Stomach smooth muscle (tissue), 2 donors: ENCODE measurements around the gene C11orf86.
"Not testable (repeated sequence)": the region's sequence is repeated elsewhere in the genome, so short reads cannot be mapped to it uniquely, and the experiment has no call there.

ENCODE experiments used
- H3K27ac ChIP-seq: one replicate; pipeline ENCODE4 v1.7.0; 2013; ENCODE audit warnings: mild to moderate bottlenecking, low read length, inconsistent platforms
- H3K27me3 ChIP-seq, 2 donors: one replicate each; pipeline ENCODE4 v1.7.0; 2013; ENCODE audit warnings: low read length in 2 of 2; ENCODE audit not compliant: insufficient read depth in 2 of 2, control insufficient read depth in 1 of 2
- H3K36me3 ChIP-seq, 2 donors: one replicate each; pipeline ENCODE4 v1.7.0; 2013; ENCODE audit warnings: low read length in 2 of 2; ENCODE audit not compliant: control insufficient read depth in 2 of 2, insufficient read depth in 2 of 2
- H3K4me1 ChIP-seq: one replicate; pipeline ENCODE4 v1.7.0; 2013; ENCODE audit warnings: low read length; ENCODE audit not compliant: control insufficient read depth, insufficient read depth
- H3K4me3 ChIP-seq, 2 donors: one replicate each; pipeline ENCODE4 v1.7.0; 2013; ENCODE audit warnings: low read length in 2 of 2
- H3K9ac ChIP-seq, 2 donors: one replicate each; pipeline ENCODE4 v1.7.0; 2013; ENCODE audit warnings: low read length in 2 of 2, mild to moderate bottlenecking in 1 of 2
- H3K9me3 ChIP-seq, 2 donors: one replicate each; pipeline ENCODE4 v1.7.0; 2013; ENCODE audit warnings: low read length in 2 of 2; ENCODE audit not compliant: control insufficient read depth in 2 of 2
- donor health status: healthy.
- donor health status: Pancreatic carcinoma.

C11orf86 gene

GRCh38 chr11:66989360-66989759, 14.3 kb downstream of the C11orf86 start:
- not testable (repeated sequence) for H3K9ac ChIP-seq, H3K36me3 ChIP-seq, H3K27me3 ChIP-seq, H3K27ac ChIP-seq, H3K4me1 ChIP-seq, H3K4me3 ChIP-seq, H3K9me3 ChIP-seq

GRCh38 chr11:66992041-66992440, 16.9 kb downstream of the C11orf86 start:
- H3K27ac ChIP-seq, result no peak overlapping the region
- H3K9me3 ChIP-seq, result no peaks in the 10 kb centered on the region
- H3K36me3 ChIP-seq, result no peaks in the 10 kb centered on the region
- no peak overlapping the region for H3K4me3 ChIP-seq
- peaks cover 0 to 2% of the 10 kb centered on the region in 2 donors for H3K27me3 ChIP-seq
- no peak overlapping the region for H3K9ac ChIP-seq
- H3K4me1 ChIP-seq, result no peaks in the 10 kb centered on the region

- Histone ChIP-seq H3K4me3 (no peak overlapping the region), H3K4me1 (no peaks in the 10 kb centered on the region)
These were observed 21.6 kb downstream of the C11orf86 start for GRCh38 chr11:66996609-66997273.

GRCh38 chr11:66999555-66999954, 24.5 kb downstream of the C11orf86 start:
- Histone ChIP-seq H3K9ac (no peak overlapping the region), H3K27me3 (peaks cover 0 to 2% of the 10 kb centered on the region in 2 donors), H3K4me3 (no peak overlapping the region), H3K27ac (no peak overlapping the region), H3K9me3 (no peaks in the 10 kb centered on the region), H3K4me1 (no peaks in the 10 kb centered on the region), H3K36me3 (no peaks in the 10 kb centered on the region)

More at GRCh38 chr11:66996609-66997273, 21.6 kb downstream of the C11orf86 start:
- peaks cover 0 to 2% of the 10 kb centered on the region in 2 donors for H3K27me3 ChIP-seq
- H3K36me3 ChIP-seq, result no peaks in the 10 kb centered on the region
- no peak overlapping the region for H3K9ac ChIP-seq
- no peak overlapping the region for H3K27ac ChIP-seq
- no peaks in the 10 kb centered on the region for H3K9me3 ChIP-seq

DNA sequence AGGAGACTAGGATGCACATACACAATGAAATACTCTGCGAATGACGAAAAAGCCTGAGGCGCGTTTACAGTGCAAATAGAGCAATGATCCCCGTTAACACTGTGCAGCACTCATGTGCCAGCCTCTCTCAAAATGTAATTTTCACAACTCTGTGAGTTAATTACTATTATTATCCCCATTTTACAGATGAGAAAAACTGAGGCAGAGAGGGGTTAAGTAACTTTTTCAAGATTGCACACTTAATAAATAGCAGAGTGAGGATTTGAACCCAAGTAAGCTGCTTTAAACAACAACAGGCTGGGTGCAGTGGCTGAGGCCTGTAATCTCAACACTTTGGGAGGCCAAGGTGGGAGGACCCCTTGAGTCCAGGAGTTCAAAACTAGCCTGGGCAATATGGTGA, 26.2 kb downstream of the C11orf86 start:
- no peaks in the 10 kb centered on the region for H3K9me3 ChIP-seq
- no peak overlapping the region for H3K27ac ChIP-seq
- H3K27me3 ChIP-seq, result no peaks in the 10 kb centered on the region
- no peak overlapping the region for H3K9ac ChIP-seq
- H3K4me1 ChIP-seq, result no peaks in the 10 kb centered on the region
- H3K36me3 ChIP-seq, result no peaks in the 10 kb centered on the region
- H3K4me3 ChIP-seq, result no peak overlapping the region

DNA sequence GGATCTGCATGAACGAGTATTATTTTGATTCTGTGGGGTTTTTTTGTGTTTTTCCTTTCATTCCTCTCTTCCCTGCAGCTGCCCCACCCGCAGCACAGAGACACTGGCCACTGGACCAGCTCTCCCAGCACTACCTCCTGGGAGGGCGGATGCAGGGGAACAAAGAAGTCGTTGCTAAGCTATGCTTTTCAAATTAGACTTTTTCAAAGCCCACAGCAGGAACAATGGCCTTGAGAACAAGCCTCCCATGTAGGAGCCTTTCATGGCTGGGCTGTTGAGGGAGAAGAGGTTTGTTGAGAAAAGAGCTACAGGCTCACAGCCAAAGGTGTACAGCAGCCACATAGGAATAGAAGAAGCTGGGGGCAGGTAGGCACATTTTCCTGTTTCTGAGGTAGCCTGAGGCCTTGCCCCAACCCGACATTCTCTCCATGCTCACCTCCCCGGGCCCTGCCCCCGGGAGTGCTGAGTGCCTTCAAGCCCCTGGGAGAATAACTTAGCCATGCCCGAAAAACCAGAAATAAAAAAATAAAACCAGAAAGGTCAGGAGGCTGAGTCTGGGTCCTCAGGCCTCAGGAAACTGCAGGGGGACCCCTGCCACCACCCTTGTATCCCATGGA, 27.3 kb downstream of the C11orf86 start:
- no peaks in the 10 kb centered on the region for H3K27me3 ChIP-seq
- no peaks in the 10 kb centered on the region for H3K9me3 ChIP-seq
- no peak overlapping the region for H3K9ac ChIP-seq
- H3K4me1 ChIP-seq, result no peaks in the 10 kb centered on the region
- H3K27ac ChIP-seq, result no peak overlapping the region
- no peak overlapping the region for H3K4me3 ChIP-seq
- no peaks in the 10 kb centered on the region for H3K36me3 ChIP-seq

GRCh38 chr11:67002921-67003411, 27.9 kb downstream of the C11orf86 start:
- Histone ChIP-seq H3K27me3 (no peaks in the 10 kb centered on the region), H3K4me3 (no peak overlapping the region), H3K4me1 (no peaks in the 10 kb centered on the region), H3K9ac (no peak overlapping the region), H3K36me3 (no peaks in the 10 kb centered on the region), H3K9me3 (no peaks in the 10 kb centered on the region), H3K27ac (no peak overlapping the region)

- H3K4me1 ChIP-seq, H3K9me3 ChIP-seq, H3K9ac ChIP-seq, H3K4me3 ChIP-seq, H3K27me3 ChIP-seq, H3K36me3 ChIP-seq, H3K27ac ChIP-seq: not testable (repeated sequence)
These were observed 30.1 kb downstream of the C11orf86 start for GRCh38 chr11:67005200-67005599.

DNA sequence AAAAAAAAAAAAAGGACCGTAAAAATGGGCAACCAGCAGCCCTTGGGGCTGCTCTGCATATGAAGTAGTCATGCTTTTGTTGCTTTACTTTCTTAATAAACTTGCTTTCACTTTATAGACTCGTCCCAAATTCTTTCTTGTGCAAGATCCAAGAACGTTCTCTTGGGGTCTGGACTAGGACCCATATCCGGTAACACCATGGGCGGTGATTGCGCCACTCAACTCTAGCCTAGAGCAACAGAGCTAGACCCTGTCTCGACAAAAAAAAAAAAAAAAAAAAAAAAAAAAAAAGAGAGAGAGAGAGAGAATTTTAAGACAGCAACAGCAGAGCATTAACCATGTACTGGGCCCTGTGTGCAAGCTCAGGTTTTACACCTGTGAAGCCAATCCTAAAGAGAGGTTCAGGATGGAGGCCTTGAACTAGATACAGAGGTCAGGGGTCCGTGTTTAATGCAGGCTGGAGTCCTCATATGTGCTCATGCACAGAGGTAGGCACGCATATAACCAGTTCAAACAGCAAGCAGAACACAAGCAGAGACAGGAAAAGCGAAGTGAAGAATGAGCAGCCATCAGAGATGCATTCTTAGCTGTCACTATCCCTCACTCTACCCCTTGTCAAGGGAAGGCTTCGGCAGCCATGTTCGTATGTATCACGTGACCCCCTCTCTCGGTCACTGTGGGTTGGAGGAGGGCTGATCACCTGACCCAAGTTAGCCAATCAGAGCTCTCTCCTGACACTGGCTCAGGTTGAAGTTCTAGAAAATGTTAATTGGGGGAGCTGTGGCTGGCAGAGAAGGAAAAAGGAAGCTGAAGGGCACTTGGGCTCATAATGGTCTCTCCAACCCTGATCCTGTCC, 31.2 kb downstream of the C11orf86 start:
- no peaks in the 10 kb centered on the region for H3K4me1 ChIP-seq
- no peaks in the 10 kb centered on the region for H3K36me3 ChIP-seq
- H3K27ac ChIP-seq, result no peak overlapping the region
- H3K27me3 ChIP-seq, result no peaks in the 10 kb centered on the region
- no peak overlapping the region for H3K4me3 ChIP-seq
- no peak overlapping the region for H3K9ac ChIP-seq
- no peaks in the 10 kb centered on the region for H3K9me3 ChIP-seq

DNA sequence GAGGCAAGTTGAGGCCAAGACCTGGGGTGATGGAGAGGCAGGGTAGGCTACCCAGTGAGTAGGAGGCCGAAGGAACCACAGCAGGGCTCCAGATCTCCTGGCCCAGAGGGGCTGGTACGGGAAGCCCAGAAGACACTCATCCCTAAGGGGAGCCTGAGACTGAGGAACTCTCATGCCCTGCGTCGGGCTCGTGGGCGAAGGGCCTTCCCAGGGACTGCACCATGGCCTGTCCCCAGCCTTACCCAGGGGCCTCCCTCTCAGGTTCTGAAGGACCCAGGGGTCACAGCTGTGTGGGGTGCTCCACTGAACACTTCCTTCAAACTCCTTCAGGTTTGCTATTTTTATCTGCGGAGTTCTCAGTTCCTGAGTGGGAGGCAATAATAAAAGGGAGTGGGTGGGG, 32.0 kb downstream of the C11orf86 start:
- Histone ChIP-seq H3K9me3 (no peaks in the 10 kb centered on the region), H3K27me3 (no peaks in the 10 kb centered on the region), H3K4me1 (no peaks in the 10 kb centered on the region)

More for the DNA sequence above, 32.0 kb downstream of the C11orf86 start:
- H3K4me3 ChIP-seq, result no peak overlapping the region
- no peak overlapping the region for H3K9ac ChIP-seq
- H3K27ac ChIP-seq, result no peak overlapping the region
- no peaks in the 10 kb centered on the region for H3K36me3 ChIP-seq
